Stimulated activated memory B cell treated with anti-CD40 and anti-IgM and Interleukin-4, amounts not matched to agents 10 μg/mL and 1 μg/mL and 100 μg/mL, for 72 hours (primary cell): Measurements from ENCODE around the gene CSAG2.
"Not testable (repeated sequence)": the region's sequence is repeated elsewhere in the genome, so short reads cannot be mapped to it uniquely, and the experiment has no call there.

Source experiments
- ATAC-seq: fragments of 150-1000 bp; cut with Tn5 transposase; 2 replicates; pipeline ENCODE4 v1.10.0; 2021
- H3K27ac Mint-ChIP-seq: one replicate; pipeline ENCODE4 v1.8.0; 2022; ENCODE audit warnings: mild to moderate bottlenecking, mixed read lengths
- H3K27me3 Mint-ChIP-seq: one replicate; pipeline ENCODE4 v1.8.0; 2022; ENCODE audit warnings: mixed read lengths
- H3K36me3 Mint-ChIP-seq: one replicate; pipeline ENCODE4 v1.8.0; 2022; ENCODE audit warnings: mixed read lengths
- H3K4me1 Mint-ChIP-seq: one replicate; pipeline ENCODE4 v1.8.0; 2022; ENCODE audit warnings: mixed read lengths
- H3K4me3 Mint-ChIP-seq: one replicate; pipeline ENCODE4 v1.8.0; 2022; ENCODE audit warnings: mild to moderate bottlenecking, moderate library complexity, mixed read lengths
- H3K9me3 Mint-ChIP-seq: one replicate; pipeline ENCODE4 v1.8.0; 2022; ENCODE audit warnings: mixed read lengths

The CSAG2 gene, protein sequence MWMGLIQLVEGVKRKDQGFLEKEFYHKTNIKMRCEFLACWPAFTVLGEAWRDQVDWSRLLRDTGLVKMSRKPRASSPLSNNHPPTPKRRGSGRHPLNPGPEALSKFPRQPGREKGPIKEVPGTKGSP

GRCh38 chrX:152709173-152709572 is at the start of gene CSAG2:
TSS of gene CSAG2 (minus strand) at chrX:152709273. CDS start at chrX:152709112, 161 bp downstream.
- ATAC-seq, H3K4me1 Mint-ChIP-seq: not testable (repeated sequence)

GRCh38 chrX:152754871-152755270 is 45.8 kb upstream of the CSAG2 start:
- not testable (repeated sequence) for ATAC-seq, H3K9me3 Mint-ChIP-seq, H3K27me3 Mint-ChIP-seq, H3K4me1 Mint-ChIP-seq, H3K4me3 Mint-ChIP-seq, H3K27ac Mint-ChIP-seq, H3K36me3 Mint-ChIP-seq

More at GRCh38 chrX:152709173-152709572, at the start of gene CSAG2:
- H3K4me3 Mint-ChIP-seq, H3K9me3 Mint-ChIP-seq, H3K27me3 Mint-ChIP-seq, H3K27ac Mint-ChIP-seq, H3K36me3 Mint-ChIP-seq: not testable (repeated sequence)

GRCh38 chrX:152753686-152754650 is 44.9 kb upstream of the CSAG2 start, which contains the start of gene MAGEA2:
TSS of gene MAGEA2 (minus strand) at chrX:152753842. CDS start at chrX:152751363, 2,479 bp downstream.
- not testable (repeated sequence) for H3K27me3 Mint-ChIP-seq, H3K4me3 Mint-ChIP-seq, ATAC-seq, H3K36me3 Mint-ChIP-seq, H3K4me1 Mint-ChIP-seq, H3K27ac Mint-ChIP-seq, H3K9me3 Mint-ChIP-seq

- H3K36me3 Mint-ChIP-seq: no peaks in the 10 kb centered on the region
- no peaks in the 10 kb centered on the region for H3K9me3 Mint-ChIP-seq
- H3K27me3 Mint-ChIP-seq: no peaks in the 10 kb centered on the region
- no peaks in the 10 kb centered on the region for H3K4me1 Mint-ChIP-seq
- no peak overlapping the region for H3K27ac Mint-ChIP-seq
- no peak overlapping the region for H3K4me3 Mint-ChIP-seq
- no peak for ATAC-seq
Measured at GRCh38 chrX:152738560-152738959, 29.5 kb upstream of the CSAG2 start.

DNA sequence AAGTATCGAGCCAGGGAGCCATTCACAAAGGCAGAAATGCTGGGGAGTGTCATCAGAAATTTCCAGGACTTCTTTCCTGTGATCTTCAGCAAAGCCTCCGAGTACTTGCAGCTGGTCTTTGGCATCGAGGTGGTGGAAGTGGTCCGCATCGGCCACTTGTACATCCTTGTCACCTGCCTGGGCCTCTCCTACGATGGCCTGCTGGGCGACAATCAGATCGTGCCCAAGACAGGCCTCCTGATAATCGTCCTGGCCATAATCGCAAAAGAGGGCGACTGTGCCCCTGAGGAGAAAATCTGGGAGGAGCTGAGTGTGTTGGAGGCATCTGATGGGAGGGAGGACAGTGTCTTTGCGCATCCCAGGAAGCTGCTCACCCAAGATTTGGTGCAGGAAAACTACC is 27.5 kb upstream of the CSAG2 start:
- not testable (repeated sequence) for H3K9me3 Mint-ChIP-seq, H3K27ac Mint-ChIP-seq, H3K4me1 Mint-ChIP-seq, ATAC-seq, H3K27me3 Mint-ChIP-seq, H3K4me3 Mint-ChIP-seq, H3K36me3 Mint-ChIP-seq

- Mint-ChIP-seq H3K27ac (no peak overlapping the region), H3K4me3 (no peak overlapping the region), H3K4me1 (no peaks in the 10 kb centered on the region), H3K36me3 (no peaks in the 10 kb centered on the region), H3K9me3 (no peaks in the 10 kb centered on the region), H3K27me3 (no peaks in the 10 kb centered on the region)
- no peak for ATAC-seq
Measured at GRCh38 chrX:152735860-152736511, 26.9 kb upstream of the CSAG2 start.

GRCh38 chrX:152735101-152735500 is 26.0 kb upstream of the CSAG2 start:
- Mint-ChIP-seq H3K4me3 (no peak overlapping the region), H3K9me3 (no peaks in the 10 kb centered on the region), H3K4me1 (no peaks in the 10 kb centered on the region), H3K36me3 (no peaks in the 10 kb centered on the region), H3K27ac (no peak overlapping the region), H3K27me3 (no peaks in the 10 kb centered on the region)
- no peak for ATAC-seq

DNA sequence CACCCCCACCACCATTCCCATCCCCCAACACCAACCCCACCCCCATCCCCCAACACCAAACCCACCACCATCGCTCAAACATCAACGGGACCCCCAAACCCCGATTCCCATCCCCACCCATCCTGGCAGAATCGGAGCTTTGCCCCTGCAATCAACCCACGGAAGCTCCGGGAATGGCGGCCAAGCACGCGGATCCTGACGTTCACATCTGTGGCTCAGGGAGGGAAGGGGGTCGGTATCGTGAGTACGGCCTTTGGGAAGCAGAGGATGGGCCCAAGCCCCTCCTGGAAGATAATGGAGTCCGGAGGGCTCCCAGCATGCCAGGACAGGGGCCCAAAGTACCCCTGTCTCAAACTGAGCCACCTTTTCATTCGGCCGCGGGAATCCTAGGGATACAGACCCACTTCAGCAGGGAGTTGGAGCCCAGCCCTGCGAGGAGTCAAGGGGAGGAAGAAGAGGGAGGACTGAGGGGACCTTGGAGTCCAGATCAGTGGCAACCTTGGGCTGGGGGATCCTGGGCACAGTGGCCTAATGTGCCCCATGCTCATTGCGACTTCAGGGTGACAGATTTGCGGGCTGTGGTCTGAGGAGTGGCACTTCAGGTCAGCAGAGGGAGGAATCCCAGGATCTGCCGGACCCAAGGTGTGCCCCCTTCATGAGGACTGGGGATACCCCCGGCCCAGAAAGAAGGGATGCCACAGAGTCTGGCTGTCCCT is 25.2 kb upstream of the CSAG2 start:
- not testable (repeated sequence) for H3K36me3 Mint-ChIP-seq, H3K9me3 Mint-ChIP-seq, H3K4me3 Mint-ChIP-seq, H3K27ac Mint-ChIP-seq, H3K4me1 Mint-ChIP-seq, ATAC-seq, H3K27me3 Mint-ChIP-seq

DNA sequence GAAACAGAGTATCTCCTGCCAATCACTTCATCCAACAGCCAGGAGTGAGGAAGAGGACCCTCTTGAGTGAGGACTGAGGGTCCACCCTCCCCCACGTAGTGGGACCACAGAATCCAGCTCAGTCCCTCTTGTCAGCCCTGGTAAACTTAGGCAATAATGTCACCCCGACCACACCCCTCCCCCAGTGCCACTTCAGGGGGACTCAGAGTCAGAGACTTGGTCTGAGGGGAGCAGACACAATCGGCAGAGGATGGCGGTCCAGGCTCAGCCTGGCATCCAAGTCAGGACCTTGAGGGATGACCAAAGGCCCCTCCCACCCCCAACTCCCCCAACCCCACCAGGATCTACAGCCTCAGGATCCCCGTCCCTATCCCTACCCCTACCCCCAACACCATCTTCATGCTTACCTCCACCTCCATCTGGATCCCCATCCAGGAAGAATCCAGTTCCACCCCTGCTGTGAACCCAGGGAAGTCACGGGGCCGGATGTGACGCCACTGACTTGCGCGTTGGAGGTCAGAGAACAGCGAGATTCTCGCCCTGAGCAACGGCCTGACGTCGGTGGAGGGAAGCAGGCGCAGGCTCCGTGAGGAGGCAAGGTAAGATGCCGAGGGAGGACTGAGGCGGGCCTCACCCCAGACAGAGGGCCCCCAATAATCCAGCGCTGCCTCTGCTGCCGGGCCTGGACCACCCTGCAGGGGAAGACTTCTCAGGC is 24.3 kb upstream of the CSAG2 start, which contains the start of the genes CSAG1 and MAGEA12:
Gene CSAG1, minus strand, starts transcription at position 461 of the 715 bp plus-strand sequence. CDS start 1,261 bp downstream, outside the sequence.
Gene MAGEA12, plus strand, starts transcription at position 497 of the 715 bp plus-strand sequence. CDS start 2,405 bp downstream, outside the sequence.
- Mint-ChIP-seq H3K9me3 (no peaks in the 10 kb centered on the region), H3K27me3 (no peaks in the 10 kb centered on the region), H3K27ac (no peak within 1 kb of the TSS), H3K4me3 (no peak within 1 kb of the TSS), H3K4me1 (no peaks in the 10 kb centered on the region), H3K36me3 (no peaks in the 10 kb centered on the region)
- ATAC-seq: no peak

DNA sequence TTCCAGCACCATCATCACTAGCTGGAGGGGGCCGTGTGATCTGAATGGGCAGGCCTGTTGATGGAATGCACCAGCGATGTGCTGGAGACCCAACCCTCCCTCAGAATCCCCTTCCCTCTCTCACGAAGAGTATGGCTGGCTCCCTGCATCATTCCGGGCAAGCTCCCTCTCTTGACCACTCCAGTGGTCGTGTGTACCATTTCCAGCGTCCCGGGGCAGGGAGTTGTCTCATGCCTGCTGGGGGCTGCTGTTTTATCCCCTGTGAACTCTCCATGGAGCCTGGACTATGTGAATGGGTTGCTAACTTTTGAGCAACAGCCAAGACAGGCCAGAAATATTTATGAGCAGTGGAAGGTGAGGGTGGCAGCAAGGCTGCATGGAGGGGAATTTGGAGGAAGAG is 16.3 kb upstream of the CSAG2 start:
- no peak overlapping the region for H3K27ac Mint-ChIP-seq

DNA sequence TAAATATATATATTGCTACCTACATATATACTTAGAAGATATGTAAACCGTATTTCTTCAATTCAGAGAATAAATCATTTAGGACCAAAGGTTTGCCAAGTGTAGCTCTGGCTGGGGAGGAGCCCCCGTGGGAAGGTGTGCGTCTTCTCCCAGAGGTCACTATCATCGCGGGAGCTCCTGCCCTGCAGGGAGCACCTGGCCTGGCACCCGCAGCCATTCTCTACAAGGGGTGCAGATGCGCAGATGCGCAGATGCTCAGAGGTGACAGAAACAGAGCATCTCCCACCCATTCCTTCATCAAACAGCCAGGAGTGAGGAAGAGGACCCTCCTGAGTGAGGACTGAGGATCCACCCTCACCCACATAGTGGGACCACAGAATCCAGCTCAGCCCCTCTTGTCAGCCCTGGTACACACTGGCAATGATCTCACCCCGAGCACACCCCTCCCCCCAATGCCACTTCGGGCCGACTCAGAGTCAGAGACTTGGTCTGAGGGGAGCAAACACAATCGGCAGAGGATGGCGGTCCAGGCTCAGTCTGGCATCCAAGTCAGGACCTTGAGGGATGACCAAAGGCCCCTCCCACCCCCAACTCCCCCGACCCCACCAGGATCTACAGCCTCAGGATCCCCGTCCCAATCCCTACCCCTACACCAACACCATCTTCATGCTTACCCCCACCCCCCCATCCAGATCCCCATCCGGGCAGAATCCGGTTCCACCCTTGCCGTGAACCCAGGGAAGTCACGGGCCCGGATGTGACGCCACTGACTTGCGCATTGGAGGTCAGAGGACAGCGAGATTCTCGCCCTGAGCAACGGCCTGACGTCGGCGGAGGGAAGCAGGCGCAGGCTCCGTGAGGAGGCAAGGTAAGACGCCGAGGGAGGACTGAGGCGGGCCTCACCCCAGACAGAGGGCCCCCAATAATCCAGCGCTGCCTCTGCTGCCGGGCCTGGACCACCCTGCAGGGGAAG is 5.0 kb upstream of the CSAG2 start, which contains the start of gene MAGEA2B:
Gene MAGEA2B, plus strand, starts transcription at position 814 of the 973 bp plus-strand sequence. CDS start 2,479 bp downstream, outside the sequence.
- not testable (repeated sequence) for H3K9me3 Mint-ChIP-seq, H3K4me1 Mint-ChIP-seq, ATAC-seq, H3K27ac Mint-ChIP-seq, H3K27me3 Mint-ChIP-seq, H3K4me3 Mint-ChIP-seq, H3K36me3 Mint-ChIP-seq

More for the DNA sequence above, 16.3 kb upstream of the CSAG2 start:
- ATAC-seq: no peak
- no peaks in the 10 kb centered on the region for H3K27me3 Mint-ChIP-seq
- H3K4me3 Mint-ChIP-seq: no peak overlapping the region
- no peaks in the 10 kb centered on the region for H3K4me1 Mint-ChIP-seq
- H3K36me3 Mint-ChIP-seq: no peaks in the 10 kb centered on the region
- H3K9me3 Mint-ChIP-seq: no peaks in the 10 kb centered on the region

- not testable (repeated sequence) for H3K4me3 Mint-ChIP-seq, H3K27me3 Mint-ChIP-seq, H3K27ac Mint-ChIP-seq, H3K4me1 Mint-ChIP-seq, H3K9me3 Mint-ChIP-seq, ATAC-seq, H3K36me3 Mint-ChIP-seq
Measured at GRCh38 chrX:152713195-152713594, 4.1 kb upstream of the CSAG2 start.

DNA sequence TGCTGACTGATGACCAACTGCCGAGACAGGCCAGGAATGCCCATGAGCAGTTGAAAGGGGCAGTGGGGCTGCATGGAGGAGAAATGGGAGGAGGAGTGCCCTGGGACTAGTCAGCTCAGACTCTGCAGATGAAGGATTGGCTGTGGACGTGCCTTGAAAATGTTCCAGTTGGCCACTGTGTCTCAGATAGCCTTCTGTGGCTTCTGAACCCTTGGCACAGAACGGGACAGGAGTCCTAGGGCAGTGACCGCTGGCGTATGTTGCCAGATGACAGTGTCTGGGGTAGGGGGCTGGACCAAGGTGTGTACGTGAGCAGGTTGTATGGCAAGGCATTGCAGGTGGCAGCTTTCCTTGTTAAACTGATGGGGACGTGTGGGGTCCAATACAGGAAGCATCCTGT is 2.6 kb downstream of the CSAG2 start:
- H3K36me3 Mint-ChIP-seq, H3K9me3 Mint-ChIP-seq, H3K4me3 Mint-ChIP-seq, H3K4me1 Mint-ChIP-seq, H3K27ac Mint-ChIP-seq, ATAC-seq, H3K27me3 Mint-ChIP-seq: not testable (repeated sequence)
